Inflammatory macrophage treated with lipopolysaccharide for 1 hour (primary cell): ENCODE measurements around the gene TNKS1BP1.

Experiments used
- DNase-seq, 2 donors: peaks; one replicate each; pipeline ENCODE4 v3.0.0-alpha.2; 2020 to 2022

Gene TNKS1BP1

GRCh38 chr11:57325735-57326048, 940 bp upstream of the TNKS1BP1 start:
- DNase-seq: no peak

- peak in 1 of 2 donors; percentile 13 for DNase-seq
These were observed 432 bp downstream of the TNKS1BP1 start for GRCh38 chr11:57324154-57324885.

- no peak for DNase-seq
These were observed 948 bp downstream of the TNKS1BP1 start for GRCh38 chr11:57323855-57324153.

- DNase-seq: no peak
These were observed 1.4 kb downstream of the TNKS1BP1 start for GRCh38 chr11:57323167-57323854.

GRCh38 chr11:57322256-57323166, 2.2 kb downstream of the TNKS1BP1 start:
- peak in 1 of 2 donors; percentile 80 for DNase-seq

- no peak for DNase-seq
These were observed 3.1 kb downstream of the TNKS1BP1 start for GRCh38 chr11:57321388-57322255.

- DNase-seq: no peak
These were observed 3.9 kb downstream of the TNKS1BP1 start for GRCh38 chr11:57320719-57321387.

- DNase-seq: no peak
These were observed 4.6 kb downstream of the TNKS1BP1 start for GRCh38 chr11:57320067-57320718.

- DNase-seq: no peak
These were observed 6.6 kb downstream of the TNKS1BP1 start for GRCh38 chr11:57318178-57318577.

- no peak for DNase-seq
These were observed 8.7 kb downstream of the TNKS1BP1 start for GRCh38 chr11:57316017-57316416.

- no peak for DNase-seq
These were observed 9.3 kb downstream of the TNKS1BP1 start for GRCh38 chr11:57315491-57315890.

- DNase-seq: no peak
These were observed 10.4 kb downstream of the TNKS1BP1 start for GRCh38 chr11:57314221-57314973.

GRCh38 chr11:57313788-57314135, 11.0 kb downstream of the TNKS1BP1 start:
- no peak for DNase-seq

- DNase-seq: no peak
These were observed 11.5 kb downstream of the TNKS1BP1 start for GRCh38 chr11:57313071-57313787.

- no peak for DNase-seq
These were observed 12.2 kb downstream of the TNKS1BP1 start for GRCh38 chr11:57312511-57313021.

- peak; percentile 75 to 89 for DNase-seq
These were observed 13.4 kb downstream of the TNKS1BP1 start for GRCh38 chr11:57311109-57311936.

- no peak for DNase-seq
These were observed 14.1 kb downstream of the TNKS1BP1 start for GRCh38 chr11:57310630-57311086.

GRCh38 chr11:57310091-57310490, 14.7 kb downstream of the TNKS1BP1 start:
- no peak for DNase-seq
